ENCODE results near the gene SLC39A13. TPM values are rescaled to one million over a fixed set of nuclear protein-coding genes. Genes with fewer than 3 reads are reported as not detected.

SLC39A13 gene
- total RNA-seq, 4 donors from 2014 or later: 68.8 to 218 (median 78.9) TPM

Small RNA genes within 50 kb of the gene (small RNA-seq; reads per million reads assigned to genes)
- gene MIR4487: 0 reads per million in 4 donors

Other genes with a start within 250 kb of the SLC39A13 start
- 100 to 1,000 TPM; 127 to 223 (median 198) TPM for gene ARFGAP2, start 231.7 kb upstream of the SLC39A13 start, total RNA-seq
- 10 to 100 TPM; 61.3 to 74.9 (median 65.3) TPM for gene PACSIN3, start 222.2 kb upstream of the SLC39A13 start, total RNA-seq
- gene DDB2, start 193.6 kb upstream of the SLC39A13 start, total RNA-seq: 10 to 100 TPM; 18.6 to 44.2 (median 28.0) TPM
- 10 to 100 TPM; 21.0 to 46.0 (median 32.0) TPM for gene ACP2, start 159.8 kb upstream of the SLC39A13 start, total RNA-seq
- gene NR1H3, start 150.6 kb upstream of the SLC39A13 start, total RNA-seq: 10 to 100 TPM; 14.5 to 21.0 (median 16.1) TPM
- gene MADD, start 138.5 kb upstream of the SLC39A13 start, total RNA-seq: 10 to 100 TPM; 23.7 to 33.9 (median 29.4) TPM
- gene MYBPC3, start 55.9 kb upstream of the SLC39A13 start, total RNA-seq: under 1 TPM in 2 of 4 donors, not detected in 2; 0.12 to 0.13 TPM
- gene SPI1, start 30.0 kb upstream of the SLC39A13 start, total RNA-seq: 10 to 100 TPM in 3 of 4 donors, 1 to 10 TPM in 1; 4.2 to 32.4 (median 14.7) TPM
- 100 to 1,000 TPM; 169 to 194 (median 179) TPM for gene PSMC3, start 17.8 kb downstream of the SLC39A13 start, total RNA-seq
- gene RAPSN, start 40.5 kb downstream of the SLC39A13 start, total RNA-seq: under 1 TPM in 2 of 4 donors, not detected in 2; 0.23 to 0.27 TPM
- gene CELF1, start 144.5 kb downstream of the SLC39A13 start, total RNA-seq: 100 to 1,000 TPM in 3 of 4 donors, 10 to 100 TPM in 1; 82.2 to 146 (median 106) TPM
- 10 to 100 TPM; 70.0 to 95.7 (median 83.6) TPM for gene PTPMT1, start 157.0 kb downstream of the SLC39A13 start, total RNA-seq
- gene KBTBD4, start 170.4 kb downstream of the SLC39A13 start, total RNA-seq: 10 to 100 TPM; 23.3 to 36.1 (median 27.0) TPM
- 10 to 100 TPM; 38.7 to 75.6 (median 53.2) TPM for gene NDUFS3, start 170.5 kb downstream of the SLC39A13 start, total RNA-seq
- gene FAM180B, start 178.1 kb downstream of the SLC39A13 start, total RNA-seq: 1 to 10 TPM in 1 of 4 donors, under 1 TPM in 3; 0.37 to 1.1 (median 0.68) TPM
- 1 to 10 TPM in 3 of 4 donors, under 1 TPM in 1; 0.47 to 5.1 (median 2.3) TPM for gene C1QTNF4, start 185.8 kb downstream of the SLC39A13 start, total RNA-seq
- gene MTCH2, start 234.0 kb downstream of the SLC39A13 start, total RNA-seq: 10 to 100 TPM; 34.5 to 66.2 (median 40.0) TPM

All from gastroesophageal sphincter (tissue), 4 donors.